Measurements from ENCODE around the gene TUBB2A.
A peak's percentile ranks its signal among the peaks of the same experiment; 100 is the strongest.

The TUBB2A gene

GRCh38 chr6:3119040-3119723 is 38.2 kb downstream of the TUBB2A start:
- H3K4me3 ChIP-seq (ENCODE audit: low read depth, low read length), result peak overlapping the region; percentile 67
- DNase-seq (ENCODE audit: low read depth), result no peak
- TF ChIP-seq CTCF (IDR thresholded peaks at IDR 0.05; ENCODE audit: control insufficient read depth, extremely low read depth, insufficient read depth), result no peak

GRCh38 chr6:3118353-3119039 is 38.8 kb downstream of the TUBB2A start, which contains the start of gene BPHL:
TSS of gene BPHL (plus strand) at chr6:3118711. CDS start at chr6:3118741, 30 bp downstream.
- DNase-seq (ENCODE audit: low read depth), result peak; percentile 64

GRCh38 chr6:3117912-3118352 is 39.4 kb downstream of the TUBB2A start:
- no peak for TF ChIP-seq CTCF (IDR thresholded peaks at IDR 0.05; ENCODE audit: control insufficient read depth, extremely low read depth, insufficient read depth)
- peak overlapping the region; percentile 67 for H3K4me3 ChIP-seq (ENCODE audit: low read depth, low read length)
- no peak for DNase-seq (ENCODE audit: low read depth)

More at GRCh38 chr6:3118353-3119039, 38.8 kb downstream of the TUBB2A start, which contains the start of gene BPHL:
- no peak for TF ChIP-seq CTCF (IDR thresholded peaks at IDR 0.05; ENCODE audit: control insufficient read depth, extremely low read depth, insufficient read depth)
- H3K4me3 ChIP-seq (ENCODE audit: low read depth, low read length), result peak within 1 kb of the TSS; percentile 67

GRCh38 chr6:3114377-3114776 is 43.0 kb downstream of the TUBB2A start:
- DNase-seq (ENCODE audit: low read depth), result no peak
- H3K4me3 ChIP-seq (ENCODE audit: low read depth, low read length), result no peak overlapping the region
- no peak for TF ChIP-seq CTCF (IDR thresholded peaks at IDR 0.05; ENCODE audit: control insufficient read depth, extremely low read depth, insufficient read depth)

GRCh38 chr6:3109761-3110160 is 47.6 kb downstream of the TUBB2A start:
- no peak overlapping the region for H3K4me3 ChIP-seq (ENCODE audit: low read depth, low read length)
- DNase-seq (ENCODE audit: low read depth), result no peak
- TF ChIP-seq CTCF (IDR thresholded peaks at IDR 0.05; ENCODE audit: control insufficient read depth, extremely low read depth, insufficient read depth), result no peak

- H3K4me3 ChIP-seq (ENCODE audit: low read depth, low read length), result no peak overlapping the region
- TF ChIP-seq CTCF (IDR thresholded peaks at IDR 0.05; ENCODE audit: control insufficient read depth, extremely low read depth, insufficient read depth), result no peak
- DNase-seq (ENCODE audit: low read depth), result no peak
These were observed 48.5 kb downstream of the TUBB2A start for GRCh38 chr6:3108746-3109414.

Measured in LNCaP clone FGC (cell line).